ENCODE measurements around the gene SULT1B1.

DNA sequence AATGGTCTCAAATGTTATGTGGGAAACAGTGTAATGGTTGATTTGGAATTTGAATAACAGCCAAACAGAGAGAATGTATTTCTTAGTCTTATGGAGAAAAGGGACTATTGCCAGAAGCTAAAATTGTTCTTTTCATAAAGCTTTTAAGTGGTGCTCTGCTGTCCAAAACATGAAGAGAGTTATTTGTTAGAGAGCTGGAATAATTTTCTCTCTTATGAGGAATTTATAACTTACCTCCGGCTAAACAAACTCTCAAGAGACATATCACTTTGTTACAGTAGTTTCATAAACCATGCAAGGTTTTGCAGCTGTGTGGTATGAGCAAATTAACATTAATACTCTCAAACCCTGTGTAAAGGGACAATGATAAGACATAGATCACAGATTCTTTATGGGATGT is 28.6 kb downstream of the SULT1B1 start:
- TF ChIP-seq CTCF (IDR thresholded peaks at IDR 0.05) (no peak), POLR2A (IDR thresholded peaks at IDR 0.05) (no peak)

All from tibial nerve (tissue), 3 donors.